ENCODE results near the gene MAGI1.
"Not testable (repeated sequence)": the region's sequence is repeated elsewhere in the genome, so short reads cannot be mapped to it uniquely, and the experiment has no call there.

The MAGI1 gene

GRCh38 chr3:65867463-65868210, 171.1 kb downstream of the MAGI1 start:
- DNase-seq: peak; percentile 59

GRCh38 chr3:65864357-65864904, 174.3 kb downstream of the MAGI1 start:
- peak; percentile 2 for DNase-seq

- DNase-seq: no peak
These were observed 177.0 kb downstream of the MAGI1 start for GRCh38 chr3:65861718-65862117.

GRCh38 chr3:65859612-65860011, 179.1 kb downstream of the MAGI1 start:
- not testable (repeated sequence) for DNase-seq

- DNase-seq: no peak
These were observed 180.0 kb downstream of the MAGI1 start for GRCh38 chr3:65858749-65859148.

GRCh38 chr3:65857327-65857726, 181.4 kb downstream of the MAGI1 start:
- DNase-seq: no peak

GRCh38 chr3:65856907-65857306, 181.8 kb downstream of the MAGI1 start:
- DNase-seq: no peak

- no peak for DNase-seq
These were observed 183.2 kb downstream of the MAGI1 start for GRCh38 chr3:65855370-65856100.

- peak; percentile 73 for DNase-seq
These were observed 184.0 kb downstream of the MAGI1 start for GRCh38 chr3:65854606-65855304.

- DNase-seq: no peak
These were observed 186.9 kb downstream of the MAGI1 start for GRCh38 chr3:65851827-65852226.

- DNase-seq: no peak
These were observed 188.5 kb downstream of the MAGI1 start for GRCh38 chr3:65850261-65850660.

GRCh38 chr3:65848024-65848423, 190.7 kb downstream of the MAGI1 start:
- DNase-seq: no peak

- DNase-seq: no peak
These were observed 191.8 kb downstream of the MAGI1 start for GRCh38 chr3:65846936-65847335.

GRCh38 chr3:65844370-65844769, 194.3 kb downstream of the MAGI1 start:
- no peak for DNase-seq

- DNase-seq: no peak
These were observed 195.0 kb downstream of the MAGI1 start for GRCh38 chr3:65843732-65844131.

- no peak for DNase-seq
These were observed 201.1 kb downstream of the MAGI1 start for GRCh38 chr3:65837604-65838003.

GRCh38 chr3:65836047-65836446, 202.7 kb downstream of the MAGI1 start:
- no peak for DNase-seq

GRCh38 chr3:65833761-65834505, 204.8 kb downstream of the MAGI1 start:
- DNase-seq: no peak

- DNase-seq: no peak
These were observed 206.8 kb downstream of the MAGI1 start for GRCh38 chr3:65831733-65832425.

- no peak for DNase-seq
These were observed 207.6 kb downstream of the MAGI1 start for GRCh38 chr3:65830948-65831732.

- DNase-seq: no peak
These were observed 209.5 kb downstream of the MAGI1 start for GRCh38 chr3:65829228-65829627.

All from NCI-H2171 treated with DMSO at 0.1 percent for 48 hours (cell line).